ENCODE results near the gene UPK3BL1.
"Not testable (repeated sequence)": the region's sequence is repeated elsewhere in the genome, so short reads cannot be mapped to it uniquely, and the experiment has no call there.

DNA sequence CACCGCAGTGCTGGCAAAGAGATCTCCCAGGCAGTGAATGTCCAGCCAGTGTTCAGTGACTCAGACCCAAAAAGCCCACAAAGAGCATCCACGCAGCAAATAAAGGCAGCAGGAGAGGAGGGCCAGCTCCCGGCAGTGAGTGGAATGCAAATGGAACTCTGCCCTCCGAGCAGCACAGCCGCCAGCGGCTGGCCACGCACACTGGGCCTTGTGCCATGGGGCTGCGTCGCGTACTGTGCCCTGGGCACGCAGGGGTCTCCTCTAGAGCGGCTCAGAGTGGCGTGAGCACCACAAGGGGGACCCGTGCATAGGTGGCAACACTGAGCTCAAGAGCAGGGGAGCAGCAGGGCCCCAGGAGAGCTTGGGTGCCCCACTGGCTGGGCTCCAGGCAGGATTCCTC, 24.9 kb upstream of the UPK3BL1 start:
- TF ChIP-seq, protein P1, sequence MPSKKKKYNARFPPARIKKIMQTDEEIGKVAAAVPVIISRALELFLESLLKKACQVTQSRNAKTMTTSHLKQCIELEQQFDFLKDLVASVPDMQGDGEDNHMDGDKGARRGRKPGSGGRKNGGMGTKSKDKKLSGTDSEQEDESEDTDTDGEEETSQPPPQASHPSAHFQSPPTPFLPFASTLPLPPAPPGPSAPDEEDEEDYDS (CRISPR knock-in tag; IDR thresholded peaks at IDR 0.05) = not testable (repeated sequence)
- TF ChIP-seq HOXA9 (CRISPR knock-in tag; IDR thresholded peaks at IDR 0.05; ENCODE audit: borderline replicate concordance); KLF16 (CRISPR knock-in tag; IDR thresholded peaks at IDR 0.05); ZNF274 (CRISPR knock-in tag; IDR thresholded peaks at IDR 0.05): not testable (repeated sequence)
- TF ChIP-seq, protein P2, sequence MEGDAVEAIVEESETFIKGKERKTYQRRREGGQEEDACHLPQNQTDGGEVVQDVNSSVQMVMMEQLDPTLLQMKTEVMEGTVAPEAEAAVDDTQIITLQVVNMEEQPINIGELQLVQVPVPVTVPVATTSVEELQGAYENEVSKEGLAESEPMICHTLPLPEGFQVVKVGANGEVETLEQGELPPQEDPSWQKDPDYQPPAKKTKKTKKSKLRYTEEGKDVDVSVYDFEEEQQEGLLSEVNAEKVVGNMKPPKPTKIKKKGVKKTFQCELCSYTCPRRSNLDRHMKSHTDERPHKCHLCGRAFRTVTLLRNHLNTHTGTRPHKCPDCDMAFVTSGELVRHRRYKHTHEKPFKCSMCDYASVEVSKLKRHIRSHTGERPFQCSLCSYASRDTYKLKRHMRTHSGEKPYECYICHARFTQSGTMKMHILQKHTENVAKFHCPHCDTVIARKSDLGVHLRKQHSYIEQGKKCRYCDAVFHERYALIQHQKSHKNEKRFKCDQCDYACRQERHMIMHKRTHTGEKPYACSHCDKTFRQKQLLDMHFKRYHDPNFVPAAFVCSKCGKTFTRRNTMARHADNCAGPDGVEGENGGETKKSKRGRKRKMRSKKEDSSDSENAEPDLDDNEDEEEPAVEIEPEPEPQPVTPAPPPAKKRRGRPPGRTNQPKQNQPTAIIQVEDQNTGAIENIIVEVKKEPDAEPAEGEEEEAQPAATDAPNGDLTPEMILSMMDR (CRISPR knock-in tag; IDR thresholded peaks at IDR 0.05) = not testable (repeated sequence)
- TF ChIP-seq, protein P3, sequence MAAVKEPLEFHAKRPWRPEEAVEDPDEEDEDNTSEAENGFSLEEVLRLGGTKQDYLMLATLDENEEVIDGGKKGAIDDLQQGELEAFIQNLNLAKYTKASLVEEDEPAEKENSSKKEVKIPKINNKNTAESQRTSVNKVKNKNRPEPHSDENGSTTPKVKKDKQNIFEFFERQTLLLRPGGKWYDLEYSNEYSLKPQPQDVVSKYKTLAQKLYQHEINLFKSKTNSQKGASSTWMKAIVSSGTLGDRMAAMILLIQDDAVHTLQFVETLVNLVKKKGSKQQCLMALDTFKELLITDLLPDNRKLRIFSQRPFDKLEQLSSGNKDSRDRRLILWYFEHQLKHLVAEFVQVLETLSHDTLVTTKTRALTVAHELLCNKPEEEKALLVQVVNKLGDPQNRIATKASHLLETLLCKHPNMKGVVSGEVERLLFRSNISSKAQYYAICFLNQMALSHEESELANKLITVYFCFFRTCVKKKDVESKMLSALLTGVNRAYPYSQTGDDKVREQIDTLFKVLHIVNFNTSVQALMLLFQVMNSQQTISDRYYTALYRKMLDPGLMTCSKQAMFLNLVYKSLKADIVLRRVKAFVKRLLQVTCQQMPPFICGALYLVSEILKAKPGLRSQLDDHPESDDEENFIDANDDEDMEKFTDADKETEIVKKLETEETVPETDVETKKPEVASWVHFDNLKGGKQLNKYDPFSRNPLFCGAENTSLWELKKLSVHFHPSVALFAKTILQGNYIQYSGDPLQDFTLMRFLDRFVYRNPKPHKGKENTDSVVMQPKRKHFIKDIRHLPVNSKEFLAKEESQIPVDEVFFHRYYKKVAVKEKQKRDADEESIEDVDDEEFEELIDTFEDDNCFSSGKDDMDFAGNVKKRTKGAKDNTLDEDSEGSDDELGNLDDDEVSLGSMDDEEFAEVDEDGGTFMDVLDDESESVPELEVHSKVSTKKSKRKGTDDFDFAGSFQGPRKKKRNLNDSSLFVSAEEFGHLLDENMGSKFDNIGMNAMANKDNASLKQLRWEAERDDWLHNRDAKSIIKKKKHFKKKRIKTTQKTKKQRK (IDR thresholded peaks at IDR 0.05; ENCODE audit: low read length) = not testable (repeated sequence)
